HG02943 (cell line): ENCODE measurements around the gene GLIPR2.
"Not testable (repeated sequence)": the region's sequence is repeated elsewhere in the genome, so short reads cannot be mapped to it uniquely, and the experiment has no call there.

Experiments used
- ATAC-seq: cut with Tn5 transposase; IDR thresholded peaks from one replicate; pipeline ENCODE4 v1.9.1; 2021; ENCODE audit warnings: mild to moderate bottlenecking, low read depth, moderate library complexity; ENCODE audit not compliant: unreplicated experiment

GLIPR2 gene

GRCh38 chr9:36121971-36122370 is 14.6 kb upstream of the GLIPR2 start:
- ATAC-seq: no peak

DNA sequence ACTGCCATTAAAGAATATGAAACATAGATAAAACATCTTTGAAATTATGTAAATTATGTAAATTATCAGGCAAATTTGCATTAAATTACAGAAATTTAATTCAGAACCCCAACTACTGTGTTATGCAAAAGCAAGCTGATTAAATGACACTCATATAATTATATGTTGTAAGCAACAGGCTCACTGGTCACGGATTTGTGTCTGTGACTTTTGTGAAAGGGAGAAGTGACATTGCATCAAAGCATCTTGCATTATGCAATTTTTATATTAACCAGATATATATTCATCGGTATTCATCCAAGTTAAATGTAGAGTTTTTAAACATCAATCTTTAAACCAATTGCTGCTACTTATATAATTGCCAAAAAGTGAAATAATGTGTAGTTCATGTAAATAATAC is 13.0 kb upstream of the GLIPR2 start:
- ATAC-seq: no peak

GRCh38 chr9:36125062-36125855 is 11.3 kb upstream of the GLIPR2 start:
- ATAC-seq: no peak

- ATAC-seq: no peak
Observed at GRCh38 chr9:36126016-36126730, 10.4 kb upstream of the GLIPR2 start.

GRCh38 chr9:36127652-36128244 is 8.8 kb upstream of the GLIPR2 start:
- no peak for ATAC-seq

- ATAC-seq: no peak
Observed at GRCh38 chr9:36128349-36128748, 8.2 kb upstream of the GLIPR2 start.

DNA sequence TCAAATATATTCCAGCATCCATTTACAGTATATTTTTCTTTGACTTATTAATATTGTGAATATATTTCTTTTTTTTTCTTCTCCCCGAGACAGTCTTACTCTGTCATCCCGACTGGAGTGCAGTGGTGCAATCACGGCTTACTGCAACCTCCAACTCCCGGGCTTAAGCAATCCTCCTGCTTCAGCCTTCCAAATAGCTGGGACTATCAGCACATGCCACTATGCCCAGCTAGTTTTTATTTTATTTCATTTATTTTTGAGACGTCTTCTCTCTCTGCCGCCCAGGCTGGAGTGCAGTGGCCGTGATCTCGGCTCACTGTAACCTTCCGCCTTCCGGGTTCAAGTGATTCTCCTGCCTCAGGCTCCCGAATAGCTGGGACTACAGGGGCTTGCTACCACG is 7.4 kb upstream of the GLIPR2 start:
- no peak for ATAC-seq

DNA sequence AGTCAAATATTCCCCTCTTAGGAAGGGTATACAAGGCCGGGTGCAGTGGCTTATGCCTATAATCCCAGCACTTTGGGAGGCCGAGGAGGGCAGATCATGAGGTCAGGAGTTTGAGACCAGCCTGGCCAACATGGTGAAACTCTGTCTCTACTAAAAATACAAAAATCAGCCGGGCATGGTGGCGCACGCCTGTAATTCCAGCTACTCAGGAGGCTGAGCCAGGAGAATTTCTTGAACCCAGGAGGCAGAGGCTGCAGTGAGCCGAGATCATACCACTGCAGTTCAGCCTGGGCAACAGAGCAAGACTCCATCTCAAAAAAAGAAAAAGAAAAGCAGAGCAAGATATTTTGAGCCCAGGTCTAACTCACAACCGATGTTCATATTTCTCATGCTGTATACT is 4.9 kb upstream of the GLIPR2 start:
- ATAC-seq: not testable (repeated sequence)

DNA sequence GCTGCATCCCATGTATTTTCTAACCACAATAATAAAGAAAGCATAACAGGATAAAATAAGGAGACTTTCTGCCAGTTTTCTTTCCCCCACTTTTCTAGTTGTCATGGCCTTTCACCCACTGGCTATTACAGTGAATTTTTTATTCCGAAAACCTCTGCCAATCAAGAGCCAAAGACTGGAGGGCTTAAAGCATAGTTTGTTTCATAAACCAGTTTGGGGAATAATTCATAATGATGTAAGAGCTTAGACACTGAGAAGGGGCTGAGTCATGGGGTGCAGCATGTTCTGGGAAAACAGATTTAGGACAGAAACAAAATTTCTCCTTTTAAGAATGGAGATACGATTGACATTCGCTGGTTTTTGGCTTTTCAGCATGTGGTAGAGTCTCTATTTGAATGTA is 4.4 kb upstream of the GLIPR2 start:
- ATAC-seq: no peak

DNA sequence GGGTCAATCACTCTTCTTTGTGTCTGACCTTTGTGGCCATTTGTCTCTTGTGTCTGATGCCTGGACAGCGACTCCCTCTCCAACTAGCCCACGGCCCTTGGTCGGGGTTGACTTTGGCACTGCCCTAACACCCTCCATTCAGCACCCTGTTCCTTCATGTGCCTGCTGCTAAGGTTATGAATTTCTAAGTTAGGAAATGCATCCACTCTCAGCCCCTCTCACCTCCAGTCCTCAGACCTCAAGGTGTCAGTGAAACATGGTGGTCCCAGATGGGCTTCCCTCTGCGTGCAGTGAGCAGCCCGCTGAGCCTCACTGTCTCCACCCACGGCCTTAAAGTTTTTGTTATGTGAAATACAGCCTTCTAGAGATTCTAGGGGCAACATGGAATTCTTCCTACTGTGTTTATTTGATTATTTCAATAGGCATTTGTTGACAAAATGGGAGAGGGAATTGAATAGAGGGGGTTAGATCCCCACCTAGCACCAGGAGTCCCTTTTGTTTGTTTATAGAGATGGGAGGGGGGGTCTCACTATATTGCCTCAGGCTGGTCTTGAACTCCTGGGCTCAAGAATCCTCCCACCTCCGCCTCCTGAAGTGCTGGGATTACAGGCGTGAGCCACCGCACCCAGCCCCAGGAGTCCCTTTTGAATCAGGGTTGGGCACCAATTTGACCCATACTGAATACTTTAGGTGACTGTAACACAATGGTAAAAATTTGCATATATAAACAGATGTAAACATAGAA is 1.6 kb upstream of the GLIPR2 start:
- no peak for ATAC-seq

GRCh38 chr9:36135741-36136271 is 727 bp upstream of the GLIPR2 start:
- no peak for ATAC-seq

- ATAC-seq: peak; percentile 32
Observed at GRCh38 chr9:36136894-36137391, 410 bp downstream of the GLIPR2 start.

DNA sequence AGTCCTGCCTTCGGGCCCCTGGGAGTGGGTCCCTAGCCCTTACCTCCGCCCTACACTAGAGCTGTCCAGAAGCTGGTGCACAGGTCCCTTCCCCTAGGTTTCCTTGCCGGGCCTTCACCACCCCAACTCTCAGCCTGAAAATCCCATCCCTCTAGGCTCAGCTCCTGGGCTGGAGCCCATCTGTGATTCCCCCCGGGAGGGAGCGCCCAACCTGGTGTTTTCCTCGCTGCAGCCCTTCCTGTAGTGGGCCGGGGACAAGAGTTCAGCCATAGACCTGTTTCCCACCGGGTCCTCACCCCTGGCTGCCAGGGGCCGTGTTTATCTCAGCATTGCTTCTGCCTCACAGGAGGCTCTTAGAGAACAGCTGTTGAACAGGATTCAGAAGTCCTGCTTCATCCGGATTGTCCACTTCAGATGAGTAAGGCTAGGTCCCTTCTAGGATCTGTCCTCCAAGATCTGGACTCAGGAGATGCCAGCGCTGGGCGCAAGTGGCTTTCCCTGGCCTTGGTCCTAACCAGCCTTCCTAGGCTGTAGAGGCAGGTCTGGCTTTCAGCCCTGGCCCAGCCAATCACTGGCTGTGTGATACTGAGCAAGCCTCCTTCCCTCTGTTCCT is 965 bp downstream of the GLIPR2 start:
- no peak for ATAC-seq

GRCh38 chr9:36138496-36138895 is 2.0 kb downstream of the GLIPR2 start:
- no peak for ATAC-seq

DNA sequence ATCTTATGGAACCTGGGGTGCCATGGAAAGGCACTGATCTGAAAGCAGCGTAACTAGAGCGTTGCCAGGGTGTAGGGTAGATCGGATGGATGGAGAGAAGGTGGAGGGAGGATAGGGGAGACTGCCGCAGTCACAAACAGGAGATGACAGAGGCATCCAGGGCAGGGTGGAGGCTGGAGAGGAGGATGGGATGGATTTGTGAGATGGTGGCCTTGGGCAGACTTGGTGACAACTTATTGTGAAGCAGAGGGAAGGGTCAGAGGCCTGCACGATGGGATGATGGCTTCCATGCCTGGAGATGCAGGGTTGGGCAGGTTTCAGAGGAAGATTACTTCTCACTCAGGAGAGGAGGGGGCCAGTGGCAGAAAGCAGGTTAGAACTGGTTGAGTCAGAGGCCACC is 2.4 kb downstream of the GLIPR2 start:
- no peak for ATAC-seq

GRCh38 chr9:36140086-36141084 is 3.9 kb downstream of the GLIPR2 start:
- no peak for ATAC-seq

DNA sequence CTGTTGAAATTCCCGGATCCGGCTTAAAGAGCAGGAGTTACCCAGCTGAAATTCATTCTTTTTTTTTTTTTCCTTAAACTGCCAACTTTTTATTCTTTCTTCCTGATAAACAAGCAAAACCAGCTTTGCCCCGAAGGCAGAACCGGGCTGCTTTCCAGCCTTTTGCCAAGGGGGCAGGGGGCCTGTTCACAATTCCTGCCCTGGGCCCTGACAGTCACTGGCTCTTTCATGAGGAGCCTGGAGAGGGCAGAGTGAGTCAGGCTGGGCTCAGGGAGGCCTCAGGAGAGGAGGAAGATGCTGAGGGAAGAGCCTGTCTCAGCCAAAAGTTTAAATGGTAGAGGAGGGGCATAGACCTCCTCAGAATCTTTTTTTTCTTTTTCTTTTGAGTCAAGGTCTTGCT is 4.8 kb downstream of the GLIPR2 start:
- no peak for ATAC-seq

DNA sequence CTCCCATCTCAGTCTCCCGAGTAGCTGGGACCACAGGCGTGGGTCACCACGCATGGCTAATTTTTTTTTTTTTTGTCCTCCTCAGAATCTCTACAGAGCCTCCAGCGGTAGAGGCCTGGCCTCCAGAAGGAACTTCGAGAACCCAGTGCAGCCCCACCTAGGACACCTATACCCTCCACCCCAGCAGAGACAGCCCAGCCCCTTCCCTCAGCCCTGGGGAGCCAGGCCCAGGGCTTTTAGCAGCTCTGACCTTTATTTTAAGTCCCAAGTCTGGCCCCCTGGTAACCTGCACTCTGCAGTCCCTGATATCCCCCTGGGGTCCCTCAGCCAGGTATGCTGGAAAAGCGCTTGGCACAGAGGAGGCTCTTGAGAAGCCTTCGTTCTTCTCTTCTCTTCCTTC is 5.2 kb downstream of the GLIPR2 start:
- ATAC-seq: no peak
